GM18508 (cell line): ENCODE results near the gene SLC9B1.
"Not testable (repeated sequence)": the region's sequence is repeated elsewhere in the genome, so short reads cannot be mapped to it uniquely, and the experiment has no call there.

Experiments
- ATAC-seq: cut with Tn5 transposase; IDR thresholded peaks from one replicate; pipeline ENCODE4 v1.9.1; 2021; ENCODE audit warnings: moderate number of reproducible peaks; ENCODE audit not compliant: insufficient read depth, unreplicated experiment

The SLC9B1 gene

GRCh38 chr4:103012551-103012950, 7.0 kb downstream of the SLC9B1 start:
- ATAC-seq = no peak

- no peak for ATAC-seq
These were observed 7.4 kb downstream of the SLC9B1 start for GRCh38 chr4:103012060-103012459.

- ATAC-seq = no peak
These were observed 8.0 kb downstream of the SLC9B1 start for GRCh38 chr4:103011378-103012025.

GRCh38 chr4:103010804-103011203, 8.7 kb downstream of the SLC9B1 start:
- ATAC-seq = no peak

- peak; percentile 66 for ATAC-seq
These were observed 10.4 kb downstream of the SLC9B1 start for GRCh38 chr4:103008875-103009729.

- no peak for ATAC-seq
These were observed 17.0 kb downstream of the SLC9B1 start for GRCh38 chr4:103002551-103002950.

- ATAC-seq = no peak
These were observed 24.7 kb downstream of the SLC9B1 start for GRCh38 chr4:102994803-102995202.

- not testable (repeated sequence) for ATAC-seq
These were observed 25.5 kb downstream of the SLC9B1 start for GRCh38 chr4:102993985-102994384.

- no peak for ATAC-seq
These were observed 31.0 kb downstream of the SLC9B1 start for GRCh38 chr4:102988429-102989020.

GRCh38 chr4:102981005-102981404, 38.5 kb downstream of the SLC9B1 start:
- no peak for ATAC-seq

- not testable (repeated sequence) for ATAC-seq
These were observed 57.7 kb downstream of the SLC9B1 start for GRCh38 chr4:102961813-102962212.

- ATAC-seq = no peak
These were observed 60.0 kb downstream of the SLC9B1 start for GRCh38 chr4:102959496-102959895.

- ATAC-seq = no peak
These were observed 74.4 kb downstream of the SLC9B1 start for GRCh38 chr4:102945066-102945465.

- not testable (repeated sequence) for ATAC-seq
These were observed 81.4 kb downstream of the SLC9B1 start for GRCh38 chr4:102938063-102938462.

GRCh38 chr4:102935716-102936115, 83.8 kb downstream of the SLC9B1 start:
- ATAC-seq = no peak

GRCh38 chr4:102919697-102920096, 99.8 kb downstream of the SLC9B1 start:
- ATAC-seq = not testable (repeated sequence)

- ATAC-seq = no peak
These were observed 100.6 kb downstream of the SLC9B1 start for GRCh38 chr4:102918859-102919258.

- ATAC-seq = no peak
These were observed 117.7 kb downstream of the SLC9B1 start for GRCh38 chr4:102901804-102902203.

- not testable (repeated sequence) for ATAC-seq
These were observed 121.9 kb downstream of the SLC9B1 start for GRCh38 chr4:102897610-102898009.

- not testable (repeated sequence) for ATAC-seq
These were observed 123.0 kb downstream of the SLC9B1 start for GRCh38 chr4:102896547-102896946.

- not testable (repeated sequence) for ATAC-seq
These were observed 129.6 kb downstream of the SLC9B1 start for GRCh38 chr4:102889866-102890265.
